Measurements from ENCODE around the gene COMTD1.

DNA sequence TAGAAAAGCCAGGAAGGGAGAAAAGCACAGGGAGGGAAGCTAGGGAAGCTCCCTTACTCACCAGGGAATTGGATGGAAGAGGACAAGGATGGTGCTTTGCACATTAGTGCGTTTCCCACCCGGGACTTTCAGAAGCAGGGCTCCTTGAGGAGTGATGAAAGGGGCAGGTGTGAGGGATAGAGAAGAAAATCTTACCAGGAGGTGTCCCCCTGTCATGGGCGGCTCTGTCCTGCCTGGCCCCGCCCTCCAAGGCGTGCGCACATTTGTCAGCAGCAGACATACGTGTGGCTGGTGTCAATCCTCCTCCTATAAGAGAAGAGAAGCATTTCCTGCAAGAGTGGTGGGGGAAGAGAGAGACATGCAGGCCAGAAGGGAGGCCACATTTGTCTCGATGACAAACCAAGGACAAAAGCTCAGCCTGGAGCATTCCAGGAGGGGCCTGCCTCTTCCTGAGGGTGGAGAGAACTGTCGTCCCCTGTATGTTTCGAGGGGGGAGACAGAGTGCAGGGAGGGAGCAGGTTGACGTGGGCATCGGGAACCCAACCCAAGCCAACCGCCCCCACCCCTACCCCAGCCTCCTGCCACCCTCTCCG lies 47.4 kb upstream of the COMTD1 start:
- TF ChIP-seq POLR2A (IDR thresholded peaks at IDR 0.05; ENCODE audit: low read depth, low read length), result no peak
- no peak for TF ChIP-seq TAF1 (IDR thresholded peaks at IDR 0.05; ENCODE audit: borderline replicate concordance, low read depth, low read length)
- TF ChIP-seq CBFB (IDR thresholded peaks at IDR 0.05; ENCODE audit: low read depth), result no peak
- TF ChIP-seq, protein P1, sequence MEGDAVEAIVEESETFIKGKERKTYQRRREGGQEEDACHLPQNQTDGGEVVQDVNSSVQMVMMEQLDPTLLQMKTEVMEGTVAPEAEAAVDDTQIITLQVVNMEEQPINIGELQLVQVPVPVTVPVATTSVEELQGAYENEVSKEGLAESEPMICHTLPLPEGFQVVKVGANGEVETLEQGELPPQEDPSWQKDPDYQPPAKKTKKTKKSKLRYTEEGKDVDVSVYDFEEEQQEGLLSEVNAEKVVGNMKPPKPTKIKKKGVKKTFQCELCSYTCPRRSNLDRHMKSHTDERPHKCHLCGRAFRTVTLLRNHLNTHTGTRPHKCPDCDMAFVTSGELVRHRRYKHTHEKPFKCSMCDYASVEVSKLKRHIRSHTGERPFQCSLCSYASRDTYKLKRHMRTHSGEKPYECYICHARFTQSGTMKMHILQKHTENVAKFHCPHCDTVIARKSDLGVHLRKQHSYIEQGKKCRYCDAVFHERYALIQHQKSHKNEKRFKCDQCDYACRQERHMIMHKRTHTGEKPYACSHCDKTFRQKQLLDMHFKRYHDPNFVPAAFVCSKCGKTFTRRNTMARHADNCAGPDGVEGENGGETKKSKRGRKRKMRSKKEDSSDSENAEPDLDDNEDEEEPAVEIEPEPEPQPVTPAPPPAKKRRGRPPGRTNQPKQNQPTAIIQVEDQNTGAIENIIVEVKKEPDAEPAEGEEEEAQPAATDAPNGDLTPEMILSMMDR (IDR thresholded peaks at IDR 0.05 in 2 of 3, conservative IDR thresholded peaks at IDR 0.05 in 1 of 3; ENCODE audit: control insufficient read depth in 2 of 3, extremely low read depth in 1 of 3, insufficient read depth in 1 of 3, low read depth in 3 of 3, low read length in 3 of 3), result no peak
- no peak for TF ChIP-seq NFIC (IDR thresholded peaks at IDR 0.05; ENCODE audit: low read depth, low read length)
- no peak for TF ChIP-seq EZH2 (IDR thresholded peaks at IDR 0.05; ENCODE audit: borderline replicate concordance, control insufficient read depth, low read depth, low read length)
- no peak for TF ChIP-seq CHD4 (IDR thresholded peaks at IDR 0.05)
- no peak for TF ChIP-seq HDAC6 (IDR thresholded peaks at IDR 0.05; ENCODE audit: unreplicated experiment)
- no peak for TF ChIP-seq EP300 (IDR thresholded peaks at IDR 0.05; ENCODE audit: borderline replicate concordance in 1 of 2, control insufficient read depth in 1 of 2, low read depth in 2 of 2, low read length in 2 of 2)
- TF ChIP-seq, protein P2, sequence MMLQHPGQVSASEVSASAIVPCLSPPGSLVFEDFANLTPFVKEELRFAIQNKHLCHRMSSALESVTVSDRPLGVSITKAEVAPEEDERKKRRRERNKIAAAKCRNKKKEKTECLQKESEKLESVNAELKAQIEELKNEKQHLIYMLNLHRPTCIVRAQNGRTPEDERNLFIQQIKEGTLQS (IDR thresholded peaks at IDR 0.05; ENCODE audit: borderline replicate concordance, extremely low read depth, low read depth, low read length), result no peak
- TF ChIP-seq FOS (IDR thresholded peaks at IDR 0.05; ENCODE audit: borderline replicate concordance, extremely low read depth, insufficient read length), result no peak
- TF ChIP-seq MYC (IDR thresholded peaks at IDR 0.05; ENCODE audit: insufficient read depth, insufficient read length, insufficient replicate concordance, low read length, severe bottlenecking), result no peak
- TF ChIP-seq NR2C1 (IDR thresholded peaks at IDR 0.05), result no peak

Measured in GM12878 (cell line).